Vagina (tissue), 2 donors: ENCODE results near the gene MSMB. TPM values are rescaled to one million over a fixed set of nuclear protein-coding genes. Genes with fewer than 3 reads are reported as not detected.

ENCODE experiments used
- DNase-seq, 2 donors: peaks; one replicate each; pipeline ENCODE4 v3.0.0-alpha.2; 2017; ENCODE audit errors: extremely low spot score in 2 of 2
- H3K27ac ChIP-seq: fragments of 200-600 bp; sonication (generic); one replicate; pipeline ENCODE4 v1.5.1; 2019
- H3K27me3 ChIP-seq: fragments of 200-600 bp; sonication (generic); one replicate; pipeline ENCODE4 v1.5.1; 2019
- H3K36me3 ChIP-seq, 2 donors: fragments of 200-600 bp; sonication (generic); one replicate each; pipeline ENCODE4 v1.5.1; 2017 to 2019
- H3K4me1 ChIP-seq: fragments of 200-600 bp; sonication (generic); one replicate; pipeline ENCODE4 v1.5.1; 2019
- H3K4me3 ChIP-seq, 2 donors: fragments of 200-600 bp; sonication (generic); 1 replicate in 1 of 2; 2 replicates in 1 of 2; pipeline ENCODE4 v1.5.1; 2016 to 2019
- H3K9me3 ChIP-seq: fragments of 200-600 bp; sonication (generic); one replicate; pipeline ENCODE4 v1.5.1; 2019
- CTCF ChIP-seq, 3 experiments: fragments of 450-650 bp in 2 of 3; fragments of 200-600 bp in 1 of 3; sonication (generic) in 1 of 3; IDR thresholded peaks; one replicate each; pipeline ENCODE4 v1.5.1; 2017 to 2019; ENCODE audit warnings: antibody characterized with exemption in 3 of 3, mild to moderate bottlenecking in 2 of 3, moderate library complexity in 2 of 3
- POLR2A ChIP-seq, 2 donors: fragments of 450-650 bp; IDR thresholded peaks; one replicate each; pipeline ENCODE4 v1.6.1; 2017; ENCODE audit warnings: antibody characterized with exemption in 2 of 2, mild to moderate bottlenecking in 2 of 2, moderate library complexity in 2 of 2
- POLR2AphosphoS5 ChIP-seq, 2 donors: sonication (generic); formaldehyde crosslinking; IDR thresholded peaks; one replicate each; pipeline ENCODE4 v1.9.0; 2017; ENCODE audit warnings: antibody characterized with exemption in 2 of 2, mild to moderate bottlenecking in 2 of 2, low read depth in 1 of 2; ENCODE audit not compliant: insufficient read depth in 1 of 2
- intact Hi-C: fragments of 100-400 bp; cut with DNase I; formaldehyde crosslinking; loops from one replicate; pipeline ENCODE4 v1.15.1; 2023
- total RNA-seq: library from RNA; depleted of rRNA; stranded (reverse); fragments of >200 nt; gene quantifications from one replicate; pipeline ENCODE4 v1.2.3, GENCODE V29; 2016

The MSMB gene
- total RNA-seq, 1 donor from 2014 or later: not detected

GRCh38 chr10:46018453-46019176, 27.5 kb downstream of the MSMB start:
- no peak for DNase-seq
- intact Hi-C loops: no loop called here
- Histone ChIP-seq H3K27me3 (no peaks in the 10 kb centered on the region), H3K36me3 (peaks cover 1 to 30% of the 10 kb centered on the region in 2 donors), H3K27ac (no peak overlapping the region), H3K4me3 (no peak overlapping the region), H3K9me3 (no peaks in the 10 kb centered on the region), H3K4me1 (peaks cover 59% of the 10 kb centered on the region)
- TF ChIP-seq POLR2AphosphoS5 (IDR thresholded peaks at IDR 0.05; ENCODE audit: insufficient read depth in 1 of 2, low read depth in 1 of 2): no peak

GRCh38 chr10:46017733-46018132, 28.3 kb downstream of the MSMB start:
- Histone ChIP-seq H3K4me1 (peaks cover 56% of the 10 kb centered on the region), H3K36me3 (peaks cover 6 to 39% of the 10 kb centered on the region in 2 donors), H3K27ac (no peak overlapping the region)

GRCh38 chr10:46016811-46017210, 29.3 kb downstream of the MSMB start:
- Histone ChIP-seq H3K27ac (no peak overlapping the region), H3K36me3 (peaks cover 6 to 44% of the 10 kb centered on the region in 2 donors), H3K27me3 (no peaks in the 10 kb centered on the region), H3K4me1 (peaks cover 46% of the 10 kb centered on the region), H3K9me3 (no peaks in the 10 kb centered on the region), H3K4me3 (no peak overlapping the region)
- TF ChIP-seq POLR2A (IDR thresholded peaks at IDR 0.05): no peak
- TF ChIP-seq CTCF (IDR thresholded peaks at IDR 0.05): no peak
- no peak for TF ChIP-seq POLR2AphosphoS5 (IDR thresholded peaks at IDR 0.05; ENCODE audit: insufficient read depth in 1 of 2, low read depth in 1 of 2)
- intact Hi-C loops: no loop called here
- no peak for DNase-seq

More at GRCh38 chr10:46017733-46018132, 28.3 kb downstream of the MSMB start:
- intact Hi-C loops: no loop called here
- DNase-seq: no peak
- H3K4me3 ChIP-seq: no peak overlapping the region
- TF ChIP-seq POLR2A (IDR thresholded peaks at IDR 0.05) (no peak), POLR2AphosphoS5 (IDR thresholded peaks at IDR 0.05; ENCODE audit: insufficient read depth in 1 of 2, low read depth in 1 of 2) (no peak), CTCF (IDR thresholded peaks at IDR 0.05) (no peak)
- H3K9me3 ChIP-seq: no peaks in the 10 kb centered on the region
- H3K27me3 ChIP-seq: no peaks in the 10 kb centered on the region

GRCh38 chr10:46016190-46016589, 29.9 kb downstream of the MSMB start:
- Histone ChIP-seq H3K36me3 (peaks cover 6 to 45% of the 10 kb centered on the region in 2 donors), H3K4me1 (peaks cover 40% of the 10 kb centered on the region)

GRCh38 chr10:46014683-46015405, 31.2 kb downstream of the MSMB start:
- Histone ChIP-seq H3K4me3 (no peak overlapping the region), H3K27ac (no peak overlapping the region), H3K36me3 (peaks cover 6 to 58% of the 10 kb centered on the region in 2 donors), H3K9me3 (no peaks in the 10 kb centered on the region), H3K4me1 (peaks cover 27% of the 10 kb centered on the region), H3K27me3 (no peaks in the 10 kb centered on the region)
- intact Hi-C loops: no loop called here
- no peak for TF ChIP-seq POLR2AphosphoS5 (IDR thresholded peaks at IDR 0.05; ENCODE audit: insufficient read depth in 1 of 2, low read depth in 1 of 2)
- no peak for TF ChIP-seq CTCF (IDR thresholded peaks at IDR 0.05)
- TF ChIP-seq POLR2A (IDR thresholded peaks at IDR 0.05): no peak
- DNase-seq: no peak

More at GRCh38 chr10:46016190-46016589, 29.9 kb downstream of the MSMB start:
- Histone ChIP-seq H3K27me3 (no peaks in the 10 kb centered on the region), H3K4me3 (no peak overlapping the region), H3K9me3 (no peaks in the 10 kb centered on the region), H3K27ac (no peak overlapping the region)
- no peak for TF ChIP-seq POLR2A (IDR thresholded peaks at IDR 0.05)
- no peak for TF ChIP-seq POLR2AphosphoS5 (IDR thresholded peaks at IDR 0.05; ENCODE audit: insufficient read depth in 1 of 2, low read depth in 1 of 2)
- no peak for TF ChIP-seq CTCF (IDR thresholded peaks at IDR 0.05)
- intact Hi-C loops: no loop called here
- no peak for DNase-seq
